K562 (cell line): ENCODE results near the gene ECI2. TPM values are rescaled to one million over a fixed set of nuclear protein-coding genes. Genes with fewer than 3 reads are reported as not detected.

ENCODE experiments used
- BRF2 ChIP-seq: IDR thresholded peaks from 3 replicates; pipeline ENCODE4 v1.6.1; 2011; ENCODE audit warnings: borderline replicate concordance, mild to moderate bottlenecking; ENCODE audit not compliant: insufficient read length, insufficient read depth
- CTBP1 ChIP-seq: fragments of 450-650 bp; IDR thresholded peaks from 2 replicates; pipeline ENCODE4 v1.6.1; 2016; ENCODE audit warnings: borderline replicate concordance
- CXXC5 ChIP-seq: fragments of 250-450 bp; sonication (Bioruptor Pico); IDR thresholded peaks from 2 replicates; pipeline ENCODE4 v1.8.0; 2022; ENCODE audit warnings: inconsistent platforms, mild to moderate bottlenecking, moderate library complexity
- FOXP1 ChIP-seq: sonication (generic); formaldehyde crosslinking; IDR thresholded peaks from 2 replicates; pipeline ENCODE4 v1.8.0; 2022; ENCODE audit warnings: mild to moderate bottlenecking, missing genetic modification reagents
- FOXP4 ChIP-seq: sonication (generic); formaldehyde crosslinking; IDR thresholded peaks from 2 replicates; pipeline ENCODE4 v1.8.0; 2022; ENCODE audit warnings: mild to moderate bottlenecking, missing genetic modification reagents, borderline replicate concordance
- HEY1 ChIP-seq: fragments of 250-450 bp; sonication (Bioruptor Pico); IDR thresholded peaks from 2 replicates; pipeline ENCODE4 v1.5.0; 2020; ENCODE audit warnings: mild to moderate bottlenecking, moderate library complexity, borderline replicate concordance
- HSF4 ChIP-seq: fragments of 250-450 bp; sonication (Bioruptor Pico); IDR thresholded peaks from 2 replicates; pipeline ENCODE4 v2.1.2; 2022; ENCODE audit warnings: mild to moderate bottlenecking, moderate library complexity, borderline replicate concordance
- KDM1A ChIP-seq, 2 experiments: fragments of 450-650 bp; IDR thresholded peaks; 2 replicates each; pipeline ENCODE4 v1.6.1; 2016; ENCODE audit warnings: mild to moderate bottlenecking in 2 of 2
- KLF10 ChIP-seq: fragments of 250-450 bp; sonication (Bioruptor Pico); IDR thresholded peaks from 2 replicates; pipeline ENCODE4 v1.6.1; 2021; ENCODE audit warnings: matching md5 sums
- MYC ChIP-seq, 2 experiments: fragments of 250-450 bp in 1 of 2; sonication (Bioruptor Pico) in 1 of 2; IDR thresholded peaks; 2 replicates each; pipeline versions ENCODE4 v1.5.1 to v1.6.1; 2012 to 2021; ENCODE audit warnings: low read depth in 2 of 2, borderline replicate concordance in 1 of 2, improper control_type of control experiment in 1 of 2, low read length in 1 of 2, mild to moderate bottlenecking in 1 of 2, moderate library complexity in 1 of 2
- POLR2A ChIP-seq: fragments of 450-650 bp; conservative IDR thresholded peaks from 2 replicates; pipeline ENCODE4 v1.6.1; 2016
- PPARD ChIP-seq: fragments of 250-450 bp; sonication (Bioruptor Pico); IDR thresholded peaks from 2 replicates; pipeline ENCODE4 v1.8.0; 2022; ENCODE audit warnings: inconsistent platforms, mild to moderate bottlenecking, moderate library complexity
- SRF ChIP-seq, 2 experiments: fragments of 250-450, 450-650 bp in 1 of 2; sonication (Bioruptor Pico) in 1 of 2; sonication (generic) in 1 of 2; formaldehyde crosslinking; IDR thresholded peaks; 2 replicates each; pipeline versions ENCODE4 v1.5.0 to v1.5.1; 2020 to 2022; ENCODE audit warnings: mild to moderate bottlenecking in 1 of 2, missing genetic modification reagents in 1 of 2
- SRSF1 ChIP-seq: fragments of 200-400 bp; formaldehyde crosslinking; IDR thresholded peaks from 2 replicates; pipeline ENCODE4 v1.6.1; 2017; ENCODE audit warnings: mild to moderate bottlenecking, low read depth, low read length, moderate library complexity
- ZC3H8 ChIP-seq: fragments of 450-650 bp; IDR thresholded peaks from 2 replicates; pipeline ENCODE4 v1.6.1; 2017
- ZFP30 ChIP-seq: fragments of 250-450 bp; sonication (Bioruptor Pico); IDR thresholded peaks from 2 replicates; pipeline ENCODE4 v1.8.0; 2022; ENCODE audit warnings: moderate library complexity, mild to moderate bottlenecking, inconsistent platforms, borderline replicate concordance
- ZNF121 ChIP-seq: sonication (generic); formaldehyde crosslinking; conservative IDR thresholded peaks from 2 replicates; pipeline ENCODE4 v1.8.0; 2022; ENCODE audit warnings: missing genetic modification reagents
- ZNF165 ChIP-seq: fragments of 250-450 bp; sonication (Bioruptor Pico); IDR thresholded peaks from 2 replicates; pipeline ENCODE4 v1.4.0; 2020; ENCODE audit warnings: borderline replicate concordance
- ZNF212 ChIP-seq: fragments of 450-650 bp; formaldehyde crosslinking; IDR thresholded peaks from 2 replicates; pipeline ENCODE4 v1.4.0; 2020; ENCODE audit warnings: mild to moderate bottlenecking
- ZNF224 ChIP-seq: sonication (generic); formaldehyde crosslinking; IDR thresholded peaks from 2 replicates; pipeline ENCODE4 v1.8.0; 2022; ENCODE audit warnings: mild to moderate bottlenecking, missing genetic modification reagents
- ZNF324 ChIP-seq: fragments of 250-450 bp; sonication (Bioruptor Pico); IDR thresholded peaks from 2 replicates; pipeline ENCODE4 v1.4.0; 2020; ENCODE audit warnings: mild to moderate bottlenecking
- ZNF445 ChIP-seq: fragments of 250-450 bp; sonication (Bioruptor Pico); IDR thresholded peaks from 2 replicates; pipeline ENCODE4 v1.4.0; 2020; ENCODE audit warnings: low read depth, mild to moderate bottlenecking, moderate library complexity
- ZNF511 ChIP-seq: sonication (generic); formaldehyde crosslinking; IDR thresholded peaks from 2 replicates; pipeline ENCODE4 v1.8.0; 2022; ENCODE audit warnings: mild to moderate bottlenecking, missing genetic modification reagents
- ZNF740 ChIP-seq, 3 experiments: fragments of 200-800 bp in 1 of 3; sonication (Bioruptor generic) in 1 of 3; sonication (generic) in 1 of 3; formaldehyde crosslinking in 1 of 3; IDR thresholded peaks; 2 replicates each; pipeline versions ENCODE4 v1.6.1 to v1.8.0; 2016 to 2022; ENCODE audit warnings: mild to moderate bottlenecking in 2 of 3, missing compliant biosample characterization in 2 of 3, missing genetic modification characterization in 2 of 3, missing genetic modification reagents in 1 of 3
- polyA plus RNA-seq, 8 experiments: library from polyadenylated mRNA; depleted of rRNA in 4 of 8; stranded (reverse) in 5 of 8; unstranded in 3 of 8; fragments of >200 nt; fragmentation: Nextera tagmentation in 2 of 8; fragmentation: Illumina TruSeq in 1 of 8; extraction: Ambion mirVana in 2 of 8; extraction: Trizol in 1 of 8; gene quantifications; 2 replicates each; pipeline versions ENCODE4 v1.2.1 to v1.2.3, GENCODE V29; 2011 to 2014; ENCODE audit warnings: inconsistent platforms in 1 of 8, missing spikeins in 1 of 8
- total RNA-seq, 7 experiments: library from RNA; depleted of rRNA in 6 of 7; stranded (reverse); fragments of >200 nt in 6 of 7; fragmentation: Illumina TruSeq in 2 of 7; extraction: Trizol in 2 of 7; gene quantifications; 2 replicates each; pipeline versions ENCODE4 v1.2.1 to v1.2.3, GENCODE V29; 2011 to 2021; ENCODE audit warnings: low replicate concordance in 1 of 7

ECI2 gene
- total and polyA plus RNA-seq, 9 of the 15 experiments (the other 6 are each of a cell fraction or from before 2014, with no cell fraction given) = 80.7 to 377 (median 142) TPM

GRCh38 chr6:4135665-4136353 is 434 bp upstream of the ECI2 start (continued):
- TF ChIP-seq MYC (IDR thresholded peaks at IDR 0.05; ENCODE audit: low read depth, low read length) (peak; percentile 70), MYC (CRISPR knock-in tag; IDR thresholded peaks at IDR 0.05; ENCODE audit: borderline replicate concordance, low read depth) (0 out of 2 replicates have a peak, but pooled peaks have one; percentile 18), BRF2 (no peak), SRSF1 (no peak), HSF4 (CRISPR knock-in tag) (no peak), ZNF121 (CRISPR knock-in tag) (no peak), ZC3H8 (no peak), ZNF324 (CRISPR knock-in tag) (no peak), FOXP1 (CRISPR knock-in tag) (no peak), SRF (CRISPR knock-in tag; IDR thresholded peaks at IDR 0.05) (peak; percentile 14 to 66; a peak in 1 of 4 replicates), CXXC5 (CRISPR knock-in tag) (peak; percentile 70), ZFP30 (CRISPR knock-in tag) (no peak), KDM1A (IDR thresholded peaks at IDR 0.05) (peak in 1 of 2 experiments; percentile 32; a peak in 2 of 4 replicates), KLF10 (CRISPR knock-in tag) (no peak), POLR2A (peak; percentile 57), CTBP1 (peak; percentile 94), ZNF212 (CRISPR knock-in tag) (0 out of 2 replicates have a peak, but pooled peaks have one; percentile 59), ZNF445 (CRISPR knock-in tag) (no peak), ZNF224 (CRISPR knock-in tag) (no peak), PPARD (no peak), HEY1 (CRISPR knock-in tag) (no peak), FOXP4 (CRISPR knock-in tag) (no peak), ZNF165 (CRISPR knock-in tag) (peak; percentile 84; the same call in 1 of the 2 replicates), ZNF511 (CRISPR knock-in tag) (no peak), ZNF740 (CRISPR knock-in tag; IDR thresholded peaks at IDR 0.05) (peak; percentile 62; the same call in 1 of the 2 replicates), ZNF740 (tag; IDR thresholded peaks at IDR 0.05) (peak in 1 of 2 experiments; percentile 76; a peak in 2 of 4 replicates)
